Neural progenitor cell (in vitro differentiated cells): ENCODE data around the gene IQGAP1. TPM values are rescaled to one million over a fixed set of nuclear protein-coding genes. Genes with fewer than 3 reads are reported as not detected.

Source experiments
- DNase-seq: peaks from one replicate; pipeline ENCODE4 v3.0.0-alpha.2; 2016; ENCODE audit warnings: low spot score
- H2AFZ ChIP-seq: fragments of 200-600 bp; sonication (generic); replicated peaks from 2 replicates; pipeline ENCODE4 v1.6.1; 2016; ENCODE audit warnings: antibody characterized with exemption
- H3F3A ChIP-seq: fragments of 200-600 bp; sonication (generic); 2 replicates; pipeline ENCODE4 v1.6.1; 2016; ENCODE audit warnings: antibody characterized with exemption, low read depth
- H3K27ac ChIP-seq: fragments of 200-600 bp; sonication (generic); 2 replicates; pipeline ENCODE4 v1.5.1; 2016; ENCODE audit warnings: mild to moderate bottlenecking
- H3K27me3 ChIP-seq: fragments of 200-600 bp; sonication (generic); 2 replicates; pipeline ENCODE4 v1.6.1; 2016; ENCODE audit warnings: mild to moderate bottlenecking, moderate library complexity
- H3K36me3 ChIP-seq: fragments of 200-600 bp; sonication (generic); 2 replicates; pipeline ENCODE4 v1.5.1; 2016
- H3K4me1 ChIP-seq: fragments of 200-600 bp; sonication (generic); 2 replicates; pipeline ENCODE4 v1.6.1; 2016; ENCODE audit warnings: mixed run types
- H3K4me2 ChIP-seq: fragments of 200-600 bp; sonication (generic); 2 replicates; pipeline ENCODE4 v1.6.1; 2016
- H3K4me3 ChIP-seq: fragments of 200-600 bp; sonication (generic); 2 replicates; pipeline ENCODE4 v1.5.1; 2016
- H3K79me2 ChIP-seq: fragments of 200-600 bp; sonication (generic); 2 replicates; pipeline ENCODE4 v1.6.1; 2016; ENCODE audit warnings: low read depth
- H3K9ac ChIP-seq: fragments of 200-600 bp; sonication (generic); 2 replicates; pipeline ENCODE4 v1.6.1; 2016
- H3K9me3 ChIP-seq: fragments of 200-600 bp; sonication (generic); 2 replicates; pipeline ENCODE4 v1.5.1; 2016; ENCODE audit warnings: low read depth
- H4K20me1 ChIP-seq: fragments of 200-600 bp; sonication (generic); 2 replicates; pipeline ENCODE4 v1.6.1; 2016; ENCODE audit warnings: low read depth
- H3K27ac Mint-ChIP-seq: 3 replicates; pipeline ENCODE4 v1.8.0; 2021; ENCODE audit warnings: mixed read lengths
- H3K27me3 Mint-ChIP-seq: 2 replicates; pipeline ENCODE4 v1.8.0; 2022; ENCODE audit warnings: low read depth, mild to moderate bottlenecking, inconsistent platforms, moderate library complexity, mixed read lengths; ENCODE audit not compliant: insufficient read depth
- H3K36me3 Mint-ChIP-seq: 3 replicates; pipeline ENCODE4 v1.8.0; 2021; ENCODE audit warnings: mixed read lengths
- H3K4me1 Mint-ChIP-seq: 3 replicates; pipeline ENCODE4 v1.8.0; 2021; ENCODE audit warnings: mixed read lengths
- H3K4me3 Mint-ChIP-seq: 3 replicates; pipeline ENCODE4 v1.8.0; 2021; ENCODE audit warnings: mild to moderate bottlenecking, moderate library complexity, mixed read lengths
- H3K9me3 Mint-ChIP-seq: 3 replicates; pipeline ENCODE4 v1.8.0; 2020; ENCODE audit warnings: mixed read lengths
- EZH2 ChIP-seq: fragments of 200-600 bp; sonication (generic); IDR thresholded peaks from 2 replicates; pipeline ENCODE4 v1.6.1; 2017; ENCODE audit warnings: antibody characterized with exemption, mild to moderate bottlenecking, moderate library complexity
- EZH2phosphoT487 ChIP-seq: fragments of 200-600 bp; sonication (generic); IDR thresholded peaks from 2 replicates; pipeline ENCODE4 v1.6.1; 2017; ENCODE audit warnings: antibody characterized with exemption
- total RNA-seq: library from RNA; depleted of rRNA; stranded (reverse); fragments of >200 nt; gene quantifications from 2 replicates; pipeline ENCODE4 v1.2.3, GENCODE V29; 2015; ENCODE audit warnings: low replicate concordance
- TF ChIP-seq, protein P1 (sequence below): fragments of 200-600 bp; sonication (generic); IDR thresholded peaks from 2 replicates; pipeline ENCODE4 v1.5.1; 2017; ENCODE audit warnings: antibody characterized with exemption, mild to moderate bottlenecking

IQGAP1 gene
- total RNA-seq, 1 donor from 2014 or later = 44.8 TPM

DNA sequence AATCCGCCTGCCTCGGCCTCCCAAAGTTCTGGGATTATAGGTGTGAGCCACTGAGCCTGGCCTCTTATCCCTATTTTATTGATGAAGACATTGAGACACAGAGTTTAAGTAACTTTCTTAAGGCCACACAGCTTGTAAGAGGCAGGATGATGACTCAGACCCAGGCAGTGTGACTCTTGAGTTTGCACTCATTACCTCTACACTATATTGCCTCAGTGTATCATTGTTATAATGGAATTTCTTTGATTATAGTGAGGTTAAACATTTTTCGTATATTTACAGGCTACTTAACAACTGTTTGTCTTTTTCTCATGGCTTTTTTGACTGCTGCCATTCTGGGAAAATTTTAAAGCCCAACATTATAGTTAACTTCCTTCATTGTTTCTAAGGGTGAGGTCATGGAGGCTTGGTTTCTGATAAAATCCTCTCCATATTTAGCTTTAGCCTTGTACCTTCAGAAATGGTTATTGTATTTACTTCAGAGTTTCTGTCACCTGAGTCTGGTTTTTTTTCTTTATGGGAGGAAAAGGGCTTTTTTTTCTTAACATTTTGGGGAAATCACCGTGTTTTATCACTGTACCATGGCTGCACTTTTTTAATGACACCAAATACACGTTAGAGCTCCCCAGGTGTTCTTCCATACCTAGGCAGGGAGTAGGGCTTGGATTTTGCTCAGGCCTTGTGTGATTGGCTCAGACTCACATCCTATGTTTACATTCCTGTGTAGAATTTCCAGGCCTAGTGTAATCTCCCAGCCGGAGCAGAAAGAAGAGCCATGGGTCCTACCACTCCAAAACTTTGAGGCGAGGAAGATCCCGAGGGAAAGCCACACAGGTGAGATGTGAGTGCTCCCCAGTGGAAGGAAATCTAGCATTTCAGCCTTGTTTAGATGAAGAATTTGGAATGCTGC is 29.7 kb upstream of the IQGAP1 start:
- Histone ChIP-seq H3K4me1 (no peaks in the 10 kb centered on the region), H3K4me2 (no peak overlapping the region), H4K20me1 (no peaks in the 10 kb centered on the region), H3K9me3 (no peaks in the 10 kb centered on the region), H3K27me3 (no peaks in the 10 kb centered on the region), H3K4me3 (no peak overlapping the region), H3F3A (no peaks in the 10 kb centered on the region), H3K36me3 (no peaks in the 10 kb centered on the region), H3K9ac (no peak overlapping the region), H3K79me2 (no peaks in the 10 kb centered on the region), H3K27ac (no peak overlapping the region), H2AFZ (no peak overlapping the region)
- no peak overlapping the region for H3K27ac Mint-ChIP-seq
- H3K9me3 Mint-ChIP-seq = no peaks in the 10 kb centered on the region
- no peak for DNase-seq
- TF ChIP-seq, protein P1, sequence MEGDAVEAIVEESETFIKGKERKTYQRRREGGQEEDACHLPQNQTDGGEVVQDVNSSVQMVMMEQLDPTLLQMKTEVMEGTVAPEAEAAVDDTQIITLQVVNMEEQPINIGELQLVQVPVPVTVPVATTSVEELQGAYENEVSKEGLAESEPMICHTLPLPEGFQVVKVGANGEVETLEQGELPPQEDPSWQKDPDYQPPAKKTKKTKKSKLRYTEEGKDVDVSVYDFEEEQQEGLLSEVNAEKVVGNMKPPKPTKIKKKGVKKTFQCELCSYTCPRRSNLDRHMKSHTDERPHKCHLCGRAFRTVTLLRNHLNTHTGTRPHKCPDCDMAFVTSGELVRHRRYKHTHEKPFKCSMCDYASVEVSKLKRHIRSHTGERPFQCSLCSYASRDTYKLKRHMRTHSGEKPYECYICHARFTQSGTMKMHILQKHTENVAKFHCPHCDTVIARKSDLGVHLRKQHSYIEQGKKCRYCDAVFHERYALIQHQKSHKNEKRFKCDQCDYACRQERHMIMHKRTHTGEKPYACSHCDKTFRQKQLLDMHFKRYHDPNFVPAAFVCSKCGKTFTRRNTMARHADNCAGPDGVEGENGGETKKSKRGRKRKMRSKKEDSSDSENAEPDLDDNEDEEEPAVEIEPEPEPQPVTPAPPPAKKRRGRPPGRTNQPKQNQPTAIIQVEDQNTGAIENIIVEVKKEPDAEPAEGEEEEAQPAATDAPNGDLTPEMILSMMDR = no peak
- TF ChIP-seq EZH2phosphoT487 (no peak), EZH2 (no peak)
- no peak overlapping the region for H3K4me3 Mint-ChIP-seq
- peaks cover 2% of the 10 kb centered on the region for H3K4me1 Mint-ChIP-seq
- H3K36me3 Mint-ChIP-seq = peaks cover 5% of the 10 kb centered on the region
- peaks cover 2% of the 10 kb centered on the region for H3K27me3 Mint-ChIP-seq

DNA sequence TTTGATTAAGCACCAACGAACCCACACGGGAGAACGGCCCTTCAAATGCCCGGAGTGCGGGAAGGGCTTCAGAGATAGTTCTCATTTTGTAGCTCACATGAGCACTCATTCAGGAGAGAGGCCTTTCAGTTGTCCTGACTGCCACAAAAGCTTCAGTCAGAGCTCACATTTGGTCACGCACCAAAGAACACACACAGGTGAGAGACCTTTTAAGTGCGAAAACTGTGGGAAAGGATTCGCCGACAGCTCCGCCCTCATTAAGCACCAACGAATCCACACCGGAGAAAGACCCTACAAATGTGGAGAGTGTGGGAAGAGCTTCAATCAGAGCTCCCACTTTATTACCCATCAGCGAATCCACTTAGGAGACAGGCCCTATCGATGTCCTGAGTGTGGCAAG is 27.3 kb upstream of the IQGAP1 start:
- Histone ChIP-seq H3K4me1 (no peaks in the 10 kb centered on the region), H3K9me3 (no peaks in the 10 kb centered on the region)
- H3K27ac Mint-ChIP-seq = no peak overlapping the region

DNA sequence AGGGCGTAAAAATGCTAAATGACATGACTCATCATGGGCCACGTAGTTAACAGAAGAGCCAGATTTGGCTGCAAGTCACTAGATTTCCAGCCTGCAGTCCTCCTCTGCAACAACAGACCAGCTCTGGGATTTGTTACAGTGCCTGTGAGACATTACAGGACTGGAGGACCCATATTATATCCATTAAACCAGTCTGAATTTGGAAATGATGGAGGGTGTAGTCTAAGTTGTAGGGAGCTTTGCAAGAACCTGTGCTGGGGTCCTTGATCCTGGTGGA is 25.2 kb upstream of the IQGAP1 start:
- peaks cover 5% of the 10 kb centered on the region for H3K36me3 Mint-ChIP-seq
- H3K9me3 Mint-ChIP-seq = no peaks in the 10 kb centered on the region
- no peak overlapping the region for H3K4me3 Mint-ChIP-seq
- Histone ChIP-seq H3K4me1 (no peaks in the 10 kb centered on the region), H3K9me3 (no peaks in the 10 kb centered on the region), H3K4me3 (no peak overlapping the region), H3K79me2 (no peaks in the 10 kb centered on the region), H2AFZ (no peak overlapping the region), H3K27ac (no peak overlapping the region), H3K9ac (no peak overlapping the region), H3F3A (no peaks in the 10 kb centered on the region), H3K27me3 (no peaks in the 10 kb centered on the region), H3K4me2 (no peak overlapping the region), H3K36me3 (no peaks in the 10 kb centered on the region), H4K20me1 (no peaks in the 10 kb centered on the region)
- no peak for DNase-seq
- TF ChIP-seq EZH2phosphoT487 (no peak), EZH2 (no peak)
- TF ChIP-seq, protein P1 = no peak
- no peak overlapping the region for H3K27ac Mint-ChIP-seq
- peaks cover 2% of the 10 kb centered on the region for H3K4me1 Mint-ChIP-seq
- no peaks in the 10 kb centered on the region for H3K27me3 Mint-ChIP-seq

More for the DNA sequence above, 27.3 kb upstream of the IQGAP1 start:
- Histone ChIP-seq H3K4me3 (no peak overlapping the region), H3K27ac (no peak overlapping the region), H2AFZ (no peak overlapping the region), H3K9ac (no peak overlapping the region), H3F3A (no peaks in the 10 kb centered on the region), H4K20me1 (no peaks in the 10 kb centered on the region), H3K27me3 (no peaks in the 10 kb centered on the region), H3K36me3 (no peaks in the 10 kb centered on the region), H3K4me2 (no peak overlapping the region), H3K79me2 (no peaks in the 10 kb centered on the region)
- Mint-ChIP-seq H3K9me3 (no peaks in the 10 kb centered on the region), H3K4me1 (peaks cover 2% of the 10 kb centered on the region), H3K36me3 (peaks cover 5% of the 10 kb centered on the region), H3K4me3 (no peak overlapping the region), H3K27me3 (no peaks in the 10 kb centered on the region)
- TF ChIP-seq EZH2phosphoT487 (no peak), EZH2 (no peak)
- TF ChIP-seq, protein P1 = no peak
- no peak for DNase-seq
